Measurements from ENCODE around the gene FAM184A. TPM values are rescaled to one million over a fixed set of nuclear protein-coding genes. Genes with fewer than 3 reads are reported as not detected.

FAM184A gene
- total RNA-seq, 2 donors from 2014 or later: 6.5 to 9.9 TPM

- DNase-seq (no peak), ATAC-seq (no peak)
- H3K27me3 ChIP-seq: no peaks in the 10 kb centered on the region
- no peaks in the 10 kb centered on the region for H3K4me1 ChIP-seq
- H3K4me3 ChIP-seq: no peak overlapping the region
- TF ChIP-seq, protein P1, sequence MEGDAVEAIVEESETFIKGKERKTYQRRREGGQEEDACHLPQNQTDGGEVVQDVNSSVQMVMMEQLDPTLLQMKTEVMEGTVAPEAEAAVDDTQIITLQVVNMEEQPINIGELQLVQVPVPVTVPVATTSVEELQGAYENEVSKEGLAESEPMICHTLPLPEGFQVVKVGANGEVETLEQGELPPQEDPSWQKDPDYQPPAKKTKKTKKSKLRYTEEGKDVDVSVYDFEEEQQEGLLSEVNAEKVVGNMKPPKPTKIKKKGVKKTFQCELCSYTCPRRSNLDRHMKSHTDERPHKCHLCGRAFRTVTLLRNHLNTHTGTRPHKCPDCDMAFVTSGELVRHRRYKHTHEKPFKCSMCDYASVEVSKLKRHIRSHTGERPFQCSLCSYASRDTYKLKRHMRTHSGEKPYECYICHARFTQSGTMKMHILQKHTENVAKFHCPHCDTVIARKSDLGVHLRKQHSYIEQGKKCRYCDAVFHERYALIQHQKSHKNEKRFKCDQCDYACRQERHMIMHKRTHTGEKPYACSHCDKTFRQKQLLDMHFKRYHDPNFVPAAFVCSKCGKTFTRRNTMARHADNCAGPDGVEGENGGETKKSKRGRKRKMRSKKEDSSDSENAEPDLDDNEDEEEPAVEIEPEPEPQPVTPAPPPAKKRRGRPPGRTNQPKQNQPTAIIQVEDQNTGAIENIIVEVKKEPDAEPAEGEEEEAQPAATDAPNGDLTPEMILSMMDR (IDR thresholded peaks at IDR 0.05): no peak
- TF ChIP-seq POLR2A (IDR thresholded peaks at IDR 0.05): no peak
- intact Hi-C loops (cut with DNase I): no loop called here
- H3K27ac ChIP-seq: no peak overlapping the region
- no peaks in the 10 kb centered on the region for H3K36me3 ChIP-seq (replicated peaks in 1 of 2; ENCODE audit: insufficient read depth in 1 of 2, low read depth in 2 of 2)
- H3K9me3 ChIP-seq: no peaks in the 10 kb centered on the region
Measured at GRCh38 chr6:119067091-119067490, 11.4 kb downstream of the FAM184A start.

GRCh38 chr6:119066517-119066916, 11.9 kb downstream of the FAM184A start:
- no peak for ATAC-seq

GRCh38 chr6:119065955-119066354, 12.5 kb downstream of the FAM184A start:
- no peak for TF ChIP-seq POLR2A (IDR thresholded peaks at IDR 0.05)
- TF ChIP-seq, protein P1 (IDR thresholded peaks at IDR 0.05): no peak
- 70 to 73% methylated on average over 2 of the region's 2 CpGs for WGBS, 2 donors
- H3K4me1 ChIP-seq: no peaks in the 10 kb centered on the region
- H3K4me3 ChIP-seq: no peak overlapping the region
- ATAC-seq: no peak
- no peak overlapping the region for H3K27ac ChIP-seq
- intact Hi-C loops (cut with DNase I): no loop called here
- H3K9me3 ChIP-seq: no peaks in the 10 kb centered on the region
- H3K36me3 ChIP-seq (replicated peaks in 1 of 2; ENCODE audit: insufficient read depth in 1 of 2, low read depth in 2 of 2): no peaks in the 10 kb centered on the region
- no peaks in the 10 kb centered on the region for H3K27me3 ChIP-seq
- DNase-seq: no peak

More at GRCh38 chr6:119066517-119066916, 11.9 kb downstream of the FAM184A start:
- Histone ChIP-seq H3K4me1 (no peaks in the 10 kb centered on the region), H3K9me3 (no peaks in the 10 kb centered on the region), H3K27me3 (no peaks in the 10 kb centered on the region), H3K36me3 (replicated peaks in 1 of 2; ENCODE audit: insufficient read depth in 1 of 2, low read depth in 2 of 2) (no peaks in the 10 kb centered on the region), H3K27ac (no peak overlapping the region), H3K4me3 (no peak overlapping the region)
- no peak for DNase-seq
- intact Hi-C loops (cut with DNase I): no loop called here
- WGBS, 2 donors: 66 to 75% methylated on average over 1 of the region's 1 CpG
- TF ChIP-seq, protein P1 (IDR thresholded peaks at IDR 0.05): no peak
- TF ChIP-seq POLR2A (IDR thresholded peaks at IDR 0.05): no peak

DNA sequence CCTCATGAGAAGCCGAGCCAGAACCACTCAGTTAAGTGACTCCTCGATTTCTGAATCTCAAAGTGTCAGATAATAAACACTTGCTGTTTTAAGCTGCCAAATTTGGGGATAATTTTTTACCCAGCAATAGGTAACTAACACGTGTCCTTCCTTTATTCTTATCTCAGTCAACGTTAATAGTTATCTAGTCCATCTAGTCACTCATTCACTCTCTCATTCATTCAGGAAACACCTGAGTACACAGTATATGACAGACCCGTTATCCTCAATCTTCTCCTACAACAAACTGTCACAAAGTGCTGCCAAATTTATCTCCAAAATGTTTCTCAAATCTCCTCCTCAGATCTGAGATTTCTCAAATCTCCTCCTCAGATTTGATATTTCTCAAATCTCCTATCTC, 13.1 kb downstream of the FAM184A start:
- TF ChIP-seq POLR2A (IDR thresholded peaks at IDR 0.05): no peak
- TF ChIP-seq, protein P1 (IDR thresholded peaks at IDR 0.05): no peak
- DNase-seq: no peak
- H3K4me1 ChIP-seq: no peaks in the 10 kb centered on the region
- no peaks in the 10 kb centered on the region for H3K36me3 ChIP-seq (replicated peaks in 1 of 2; ENCODE audit: insufficient read depth in 1 of 2, low read depth in 2 of 2)
- H3K4me3 ChIP-seq: no peak overlapping the region
- WGBS, 2 donors: 37 to 52% methylated on average over 5 of the region's 5 CpGs
- H3K27ac ChIP-seq: no peak overlapping the region
- intact Hi-C loops (cut with DNase I): no loop called here
- no peaks in the 10 kb centered on the region for H3K27me3 ChIP-seq
- no peak for ATAC-seq
- no peaks in the 10 kb centered on the region for H3K9me3 ChIP-seq

- whole genome bisulfite sequencing, 2 donors: 89 to 94% methylated on average over 5 of the region's 5 CpGs
- Histone ChIP-seq H3K36me3 (replicated peaks in 1 of 2; ENCODE audit: insufficient read depth in 1 of 2, low read depth in 2 of 2) (no peaks in the 10 kb centered on the region), H3K4me1 (no peaks in the 10 kb centered on the region), H3K9me3 (no peaks in the 10 kb centered on the region), H3K27me3 (no peaks in the 10 kb centered on the region), H3K4me3 (no peak overlapping the region), H3K27ac (no peak overlapping the region)
- TF ChIP-seq, protein P1 (IDR thresholded peaks at IDR 0.05): no peak
- TF ChIP-seq POLR2A (IDR thresholded peaks at IDR 0.05): no peak
- intact Hi-C loops (cut with DNase I): no loop called here
- DNase-seq (no peak), ATAC-seq (no peak)
Measured at GRCh38 chr6:119063491-119063890, 15.0 kb downstream of the FAM184A start.
